ENCODE data around the gene GPC1. TPM values are rescaled to one million over a fixed set of nuclear protein-coding genes. Genes with fewer than 3 reads are reported as not detected.

GPC1 gene
- total and polyA plus RNA-seq, 2 experiments from 2014 or later: 71.4 to 142 TPM

- Histone ChIP-seq H3K9me2 (replicated peaks; ENCODE audit: insufficient read depth) (no peaks in the 10 kb centered on the region), H3K9me3 (ENCODE audit: low read depth) (no peaks in the 10 kb centered on the region), H4K20me1 (ENCODE audit: insufficient read depth, poor library complexity, severe bottlenecking) (peaks cover 87% of the 10 kb centered on the region), H2AFZ (no peak overlapping the region), H3K79me2 (peaks cover 24% of the 10 kb centered on the region), H3K27ac (no peak overlapping the region), H3K4me2 (peak overlapping the region; percentile 94), H3K36me3 (replicated peaks; ENCODE audit: insufficient read depth, low read depth) (no peaks in the 10 kb centered on the region), H3K27me3 (peaks cover 5% of the 10 kb centered on the region), H3K4me1 (ENCODE audit: insufficient read depth) (peaks cover 36% of the 10 kb centered on the region), H3K4me3 (peak overlapping the region; percentile 33)
- under 1% methylated on average over 17 of the region's 103 CpGs for WGBS (ENCODE audit: low lambda C conversion rate, missing lambda C conversion rate)
- TF ChIP-seq EZH2 (IDR thresholded peaks at IDR 0.05; ENCODE audit: borderline replicate concordance) (no peak), EZH2phosphoT487 (IDR thresholded peaks at IDR 0.05; ENCODE audit: low read depth, severe bottlenecking, unreplicated experiment) (no peak), CTCF (IDR thresholded peaks at IDR 0.05; ENCODE audit: poor library complexity) (no peak)
- peak; percentile 84 for DNase-seq (ENCODE audit: low spot score)
Measured at GRCh38 chr2:240452462-240453256, 17.2 kb downstream of the GPC1 start.

DNA sequence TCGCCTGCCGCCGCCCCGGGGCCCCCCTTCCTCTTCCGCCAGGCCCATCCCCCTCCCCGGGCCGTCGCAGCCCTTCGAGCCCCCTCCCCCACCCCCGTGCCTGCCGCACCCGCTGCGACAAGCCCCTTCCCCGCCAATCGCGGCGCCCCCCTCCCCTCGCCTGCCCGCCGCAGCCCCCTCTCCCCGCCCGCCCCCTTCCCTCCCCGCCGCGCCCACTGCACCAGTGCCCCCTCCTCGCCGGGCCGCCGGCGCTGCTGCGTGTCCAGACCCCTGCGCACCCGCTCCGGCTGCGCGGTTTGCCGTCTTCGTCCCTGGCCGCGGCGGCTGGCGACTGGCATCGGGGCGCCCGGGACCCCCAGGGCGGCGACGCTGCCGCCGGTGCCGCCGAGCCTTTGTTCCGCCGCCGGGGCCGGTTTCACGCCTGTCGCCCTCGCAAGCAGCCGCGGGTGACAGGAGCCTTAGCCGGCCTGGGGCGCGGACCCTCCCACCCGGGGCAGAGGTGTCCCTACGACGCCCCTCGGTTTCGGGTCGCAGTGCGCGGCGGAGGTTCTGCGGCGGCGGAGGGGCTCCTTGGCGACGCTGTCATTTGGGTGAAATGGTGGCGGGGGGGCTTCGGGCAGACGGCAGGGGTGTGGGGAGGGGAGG, 18.1 kb downstream of the GPC1 start:
- peaks cover 38% of the 10 kb centered on the region for H3K4me1 ChIP-seq (ENCODE audit: insufficient read depth)
- peaks cover 5% of the 10 kb centered on the region for H3K27me3 ChIP-seq
- TF ChIP-seq CTCF (IDR thresholded peaks at IDR 0.05; ENCODE audit: poor library complexity) (no peak), EZH2phosphoT487 (IDR thresholded peaks at IDR 0.05; ENCODE audit: low read depth, severe bottlenecking, unreplicated experiment) (no peak), EZH2 (IDR thresholded peaks at IDR 0.05; ENCODE audit: borderline replicate concordance) (no peak)
- WGBS (ENCODE audit: low lambda C conversion rate, missing lambda C conversion rate): 4% methylated on average over 41 of the region's 81 CpGs
- DNase-seq (ENCODE audit: low spot score): no peak
- peaks cover 24% of the 10 kb centered on the region for H3K79me2 ChIP-seq
- peak overlapping the region; percentile 77 for H3K4me2 ChIP-seq
- H2AFZ ChIP-seq: no peak overlapping the region
- H4K20me1 ChIP-seq (ENCODE audit: insufficient read depth, poor library complexity, severe bottlenecking): peaks cover 84% of the 10 kb centered on the region
- no peak overlapping the region for H3K4me3 ChIP-seq
- no peaks in the 10 kb centered on the region for H3K9me2 ChIP-seq (replicated peaks; ENCODE audit: insufficient read depth)
- H3K36me3 ChIP-seq (replicated peaks; ENCODE audit: insufficient read depth, low read depth): no peaks in the 10 kb centered on the region
- no peak overlapping the region for H3K27ac ChIP-seq
- H3K9me3 ChIP-seq (ENCODE audit: low read depth): no peaks in the 10 kb centered on the region

DNA sequence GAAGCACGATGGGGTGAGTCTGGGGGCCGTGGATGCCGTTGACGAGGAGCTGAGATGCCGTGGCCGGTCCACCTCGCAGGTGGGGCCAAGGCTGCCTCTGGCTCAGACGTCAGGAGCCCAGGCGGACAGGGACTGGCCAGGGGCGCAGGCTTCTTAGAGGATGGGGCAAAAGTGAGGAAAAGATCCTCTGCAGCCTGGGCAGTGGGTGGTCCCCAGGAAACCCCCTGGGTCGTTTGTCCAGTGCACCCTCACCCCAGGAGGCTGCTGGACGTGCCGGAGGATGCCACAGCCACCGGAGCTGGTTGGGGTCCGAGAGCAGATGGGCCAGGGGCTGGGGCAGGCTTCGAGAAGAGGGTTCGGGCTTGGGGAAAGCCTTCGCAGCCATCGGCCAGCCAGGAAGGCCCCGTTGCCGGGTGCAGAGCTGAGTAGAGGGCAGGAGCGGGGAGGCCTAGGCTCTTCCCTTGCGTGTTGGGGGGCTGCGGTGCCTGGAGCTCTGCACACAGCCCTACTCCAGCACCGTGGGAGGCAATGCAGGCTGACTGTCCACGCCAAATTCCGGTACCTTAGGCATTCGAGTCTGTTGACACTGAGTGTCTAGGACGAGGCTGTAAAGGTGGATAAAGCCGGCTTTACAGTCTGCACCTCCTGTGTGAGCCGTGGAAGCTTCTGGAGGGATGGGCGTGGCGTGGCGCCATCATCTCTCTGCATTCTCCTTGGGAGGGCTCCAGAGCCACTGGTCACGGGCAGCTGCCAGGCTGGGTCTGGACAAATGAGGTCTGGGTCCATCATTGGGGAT, 18.8 kb downstream of the GPC1 start:
- H3K79me2 ChIP-seq: peaks cover 23% of the 10 kb centered on the region
- H3K4me1 ChIP-seq (ENCODE audit: insufficient read depth): peaks cover 38% of the 10 kb centered on the region
- no peak for TF ChIP-seq CTCF (IDR thresholded peaks at IDR 0.05; ENCODE audit: poor library complexity)
- peak; percentile 81 for TF ChIP-seq EZH2 (IDR thresholded peaks at IDR 0.05; ENCODE audit: borderline replicate concordance)
- H3K4me3 ChIP-seq: no peak overlapping the region
- peaks cover 5% of the 10 kb centered on the region for H3K27me3 ChIP-seq
- H3K27ac ChIP-seq: no peak overlapping the region
- no peaks in the 10 kb centered on the region for H3K9me2 ChIP-seq (replicated peaks; ENCODE audit: insufficient read depth)
- peaks cover 81% of the 10 kb centered on the region for H4K20me1 ChIP-seq (ENCODE audit: insufficient read depth, poor library complexity, severe bottlenecking)
- H2AFZ ChIP-seq: no peak overlapping the region
- H3K9me3 ChIP-seq (ENCODE audit: low read depth): no peaks in the 10 kb centered on the region
- no peak for DNase-seq (ENCODE audit: low spot score)
- peak overlapping the region; percentile 77 for H3K4me2 ChIP-seq
- 39% methylated on average over 25 of the region's 35 CpGs for WGBS (ENCODE audit: low lambda C conversion rate, missing lambda C conversion rate)
- no peaks in the 10 kb centered on the region for H3K36me3 ChIP-seq (replicated peaks; ENCODE audit: insufficient read depth, low read depth)
